Choroid plexus epithelial cell (primary cell): ENCODE measurements around the gene OCIAD1.
"Not testable (repeated sequence)": the region's sequence is repeated elsewhere in the genome, so short reads cannot be mapped to it uniquely, and the experiment has no call there.

ENCODE experiments used
- DNase-seq: peaks from one replicate; pipeline ENCODE4 v3.0.0-alpha.2; 2010; ENCODE audit warnings: low read depth
- H3K4me3 ChIP-seq: 2 replicates; pipeline ENCODE4 v1.5.1; 2011; ENCODE audit warnings: low read depth, mild to moderate bottlenecking, control low read depth, low read length, moderate library complexity
- TF ChIP-seq, protein P1 (sequence below): conservative IDR thresholded peaks from 2 replicates; pipeline ENCODE4 v1.5.1; 2011; ENCODE audit warnings: low read depth, mild to moderate bottlenecking, control low read depth, inconsistent platforms, low read length, moderate library complexity

OCIAD1 gene

DNA sequence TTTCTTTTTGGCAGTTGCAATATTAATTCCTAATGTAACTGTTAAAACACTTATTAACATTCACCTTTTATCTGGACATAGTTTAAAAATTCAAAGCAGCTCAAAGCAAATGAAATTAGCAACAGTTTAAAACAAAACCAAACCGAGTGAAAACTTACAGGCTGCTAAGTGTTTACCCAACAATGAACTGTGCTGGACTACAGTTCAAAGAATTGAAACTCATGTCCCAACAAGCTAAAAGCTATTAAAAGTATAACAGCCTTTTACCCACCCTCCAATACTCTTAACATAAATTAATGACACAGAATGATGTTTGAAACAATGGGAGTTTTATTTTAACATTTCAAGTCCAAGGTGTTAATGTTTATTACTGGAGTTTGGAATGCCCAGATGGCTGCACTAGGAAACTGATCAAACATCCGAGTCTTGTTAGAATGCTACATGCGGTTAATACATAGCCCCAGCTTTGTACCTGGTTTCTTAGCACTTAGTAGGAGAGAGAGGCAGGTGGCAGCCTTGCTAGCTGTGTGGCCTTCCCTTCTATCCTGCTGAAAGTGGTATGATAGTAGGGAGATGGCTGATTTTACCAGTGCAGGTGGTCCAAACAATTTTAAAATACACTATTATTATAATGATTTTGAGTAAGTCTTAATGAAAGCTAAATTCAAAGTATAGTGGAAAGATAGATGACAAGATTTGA is 29.7 kb upstream of the OCIAD1 start:
- no peak for DNase-seq
- TF ChIP-seq, protein P1, sequence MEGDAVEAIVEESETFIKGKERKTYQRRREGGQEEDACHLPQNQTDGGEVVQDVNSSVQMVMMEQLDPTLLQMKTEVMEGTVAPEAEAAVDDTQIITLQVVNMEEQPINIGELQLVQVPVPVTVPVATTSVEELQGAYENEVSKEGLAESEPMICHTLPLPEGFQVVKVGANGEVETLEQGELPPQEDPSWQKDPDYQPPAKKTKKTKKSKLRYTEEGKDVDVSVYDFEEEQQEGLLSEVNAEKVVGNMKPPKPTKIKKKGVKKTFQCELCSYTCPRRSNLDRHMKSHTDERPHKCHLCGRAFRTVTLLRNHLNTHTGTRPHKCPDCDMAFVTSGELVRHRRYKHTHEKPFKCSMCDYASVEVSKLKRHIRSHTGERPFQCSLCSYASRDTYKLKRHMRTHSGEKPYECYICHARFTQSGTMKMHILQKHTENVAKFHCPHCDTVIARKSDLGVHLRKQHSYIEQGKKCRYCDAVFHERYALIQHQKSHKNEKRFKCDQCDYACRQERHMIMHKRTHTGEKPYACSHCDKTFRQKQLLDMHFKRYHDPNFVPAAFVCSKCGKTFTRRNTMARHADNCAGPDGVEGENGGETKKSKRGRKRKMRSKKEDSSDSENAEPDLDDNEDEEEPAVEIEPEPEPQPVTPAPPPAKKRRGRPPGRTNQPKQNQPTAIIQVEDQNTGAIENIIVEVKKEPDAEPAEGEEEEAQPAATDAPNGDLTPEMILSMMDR: no peak
- H3K4me3 ChIP-seq: no peak overlapping the region

DNA sequence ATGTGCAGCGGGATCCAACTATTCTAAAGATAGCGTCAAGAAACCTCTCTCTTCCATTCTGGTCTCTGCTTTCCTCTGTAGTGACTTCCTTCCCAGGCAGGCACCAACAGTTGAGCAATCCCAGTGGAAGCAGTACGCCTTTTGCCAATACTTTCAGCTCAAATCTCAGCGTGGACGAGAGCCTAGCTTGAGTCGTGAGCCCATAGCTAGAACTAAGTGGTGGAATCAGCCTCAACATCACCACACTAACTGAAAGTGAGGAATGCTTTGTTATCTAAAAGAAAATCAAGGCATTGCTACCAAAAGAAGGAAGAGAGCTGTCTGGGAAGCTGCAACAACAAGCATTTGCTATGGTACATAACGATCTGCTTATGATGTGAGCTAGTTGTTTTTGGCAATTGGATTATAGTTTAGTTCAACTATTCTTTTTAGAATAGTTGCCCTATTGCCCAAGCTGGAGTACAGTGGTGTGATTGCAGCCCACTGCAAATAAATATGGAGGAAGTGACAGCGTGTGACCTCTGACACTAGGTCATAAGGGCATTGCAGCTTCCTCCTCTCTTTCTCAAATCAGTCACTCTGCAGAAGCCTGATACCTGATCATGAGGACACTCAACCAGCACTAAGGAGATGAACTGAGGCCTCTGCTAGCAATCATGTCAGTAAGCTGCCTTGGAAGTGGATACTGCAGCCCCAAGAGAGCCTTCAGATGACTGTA is 26.1 kb upstream of the OCIAD1 start:
- DNase-seq: no peak
- TF ChIP-seq, protein P1: no peak
- no peak overlapping the region for H3K4me3 ChIP-seq

DNA sequence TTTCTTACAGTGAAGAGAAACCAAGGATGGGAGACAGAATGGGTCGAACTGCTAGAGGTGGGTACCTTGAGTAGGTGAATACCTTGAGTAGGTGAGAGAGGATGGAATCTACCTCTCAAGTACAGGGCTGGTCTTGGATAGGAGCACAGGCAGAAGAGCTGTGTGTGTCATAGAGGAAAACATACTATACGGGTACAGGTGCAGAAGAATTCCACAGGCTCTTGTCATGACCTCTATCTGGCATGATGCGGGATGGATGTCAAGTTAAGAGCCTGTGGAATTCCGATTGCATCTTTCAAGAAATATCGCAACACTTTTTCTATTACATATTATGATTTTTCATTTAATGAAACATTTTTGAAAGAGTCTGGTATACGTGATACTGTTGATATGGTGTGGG is 18.0 kb upstream of the OCIAD1 start:
- TF ChIP-seq, protein P1: no peak
- no peak for DNase-seq
- H3K4me3 ChIP-seq: no peak overlapping the region

DNA sequence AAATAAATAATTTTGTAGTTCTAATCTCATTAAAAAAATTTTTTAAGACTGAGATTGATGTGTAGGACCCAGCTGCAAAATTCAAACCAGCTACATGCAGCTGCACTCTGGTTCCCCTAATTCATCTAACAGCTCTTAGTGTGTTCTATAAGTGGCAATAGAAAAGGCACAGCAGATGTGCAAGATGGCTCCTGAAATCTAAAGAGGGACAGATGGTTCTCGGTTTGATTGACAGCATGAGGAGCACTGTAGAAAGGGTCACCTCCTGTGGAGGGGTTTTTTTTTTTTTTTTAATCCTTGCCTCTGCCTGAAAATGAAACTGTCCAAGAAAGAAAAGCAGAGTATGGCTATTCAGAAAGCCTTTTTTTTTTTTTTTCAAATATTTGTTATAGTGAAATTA is 16.9 kb upstream of the OCIAD1 start:
- TF ChIP-seq, protein P1: no peak
- no peak for DNase-seq
- H3K4me3 ChIP-seq: no peak overlapping the region

DNA sequence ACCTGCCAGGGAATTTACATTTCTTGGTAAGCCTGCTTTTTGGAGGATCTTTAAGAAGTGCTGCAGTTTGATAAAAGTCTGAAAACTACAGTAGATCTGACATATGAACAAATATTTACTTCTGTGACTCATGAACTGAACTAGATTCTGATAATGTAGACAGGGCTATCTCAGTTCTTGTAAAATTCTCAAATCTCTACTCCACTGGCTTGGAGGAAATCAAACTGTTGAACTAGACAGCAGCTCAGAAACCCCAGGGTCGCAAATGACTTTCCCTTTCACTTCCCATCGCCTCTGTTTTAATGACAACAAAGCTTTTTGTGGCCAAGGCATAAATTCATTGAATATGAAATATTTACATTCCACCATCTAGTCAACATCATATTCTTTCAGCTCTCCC is 15.4 kb upstream of the OCIAD1 start:
- TF ChIP-seq, protein P1: no peak
- no peak overlapping the region for H3K4me3 ChIP-seq
- DNase-seq: no peak

DNA sequence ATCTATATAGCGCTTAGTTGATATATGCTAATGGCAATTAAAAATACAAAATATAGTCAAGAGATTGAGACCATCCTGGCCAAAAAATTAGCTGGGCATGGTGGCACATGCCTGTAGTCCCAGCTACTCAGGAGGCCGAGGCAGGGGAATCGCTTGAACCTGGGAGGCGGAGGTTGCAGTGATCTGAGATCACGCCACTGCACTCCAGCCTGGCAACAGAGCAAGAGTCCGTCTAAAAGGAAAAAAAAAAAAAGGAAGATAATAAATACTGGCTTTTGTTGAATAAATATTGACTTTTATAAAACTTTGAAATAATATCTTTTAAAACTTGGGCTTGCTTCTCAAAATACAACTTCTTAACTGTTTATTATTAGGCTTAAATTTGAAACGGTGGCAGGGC is 14.6 kb upstream of the OCIAD1 start:
- not testable (repeated sequence) for H3K4me3 ChIP-seq, DNase-seq

DNA sequence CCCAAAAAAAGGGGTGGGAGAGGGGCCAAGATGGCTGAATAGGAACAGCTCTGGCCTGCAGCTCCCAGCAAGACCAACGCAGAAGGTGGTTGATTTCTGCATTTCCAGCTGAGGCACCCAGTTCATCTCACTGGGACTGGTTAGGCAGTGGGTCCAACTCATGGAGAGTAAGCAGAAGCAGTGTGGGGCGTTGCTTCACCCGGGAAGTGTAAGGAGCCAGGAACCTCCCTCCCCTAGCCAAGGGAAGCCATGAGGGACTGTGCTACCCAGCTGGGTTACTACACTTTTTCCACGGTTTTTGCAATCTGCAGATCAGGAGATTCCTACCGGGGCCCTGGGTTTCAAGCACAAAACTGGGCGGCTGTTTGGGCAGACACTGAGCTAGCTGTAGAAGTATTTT is 13.9 kb upstream of the OCIAD1 start:
- no peak for DNase-seq

DNA sequence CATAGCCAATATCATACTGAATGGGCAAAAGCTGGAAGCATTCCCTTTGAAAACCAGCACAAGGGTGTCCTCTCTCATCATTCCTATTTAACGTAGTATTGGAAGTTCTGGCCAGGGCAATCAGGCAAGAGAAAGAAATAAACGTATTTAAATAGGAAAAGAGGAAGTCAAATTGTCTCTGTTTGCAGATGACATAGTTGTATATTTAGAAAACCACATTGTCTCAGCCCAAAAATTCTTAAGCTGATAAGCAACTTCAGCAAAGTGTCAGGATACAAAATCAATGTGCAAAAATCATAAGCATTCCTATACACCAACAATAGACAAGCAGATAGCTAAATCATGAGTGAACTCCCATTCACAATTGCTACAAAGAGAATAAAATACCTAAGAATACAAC is 9.5 kb upstream of the OCIAD1 start:
- not testable (repeated sequence) for H3K4me3 ChIP-seq, DNase-seq

More for the DNA sequence above, 13.9 kb upstream of the OCIAD1 start:
- no peak overlapping the region for H3K4me3 ChIP-seq
- TF ChIP-seq, protein P1: no peak
